ENCODE measurements around the gene NCR3LG1.

NCR3LG1 gene

GRCh38 chr11:17350455-17351171 lies 987 bp upstream of the NCR3LG1 start:
- Histone ChIP-seq H3K27me3 (ENCODE audit: insufficient read depth, low read depth, severe bottlenecking) (peaks cover 10% of the 10 kb centered on the region), H3K9me3 (ENCODE audit: severe bottlenecking) (no peaks in the 10 kb centered on the region), H3K36me3 (no peaks in the 10 kb centered on the region; the same call in 1 of the 2 replicates), H3K27ac (no peak overlapping the region), H3K4me3 (ENCODE audit: low read depth, low read length) (no peak overlapping the region)
- TF ChIP-seq CTCF (IDR thresholded peaks at IDR 0.05; ENCODE audit: low read depth, low read length) = no peak
- no peak for DNase-seq

GRCh38 chr11:17351172-17351509 lies 459 bp upstream of the NCR3LG1 start:
- H3K27me3 ChIP-seq (ENCODE audit: insufficient read depth, low read depth, severe bottlenecking) = peaks cover 10% of the 10 kb centered on the region

GRCh38 chr11:17352950-17353820 lies 1.6 kb downstream of the NCR3LG1 start:
- Histone ChIP-seq H3K4me3 (ENCODE audit: low read depth, low read length) (peak overlapping the region; percentile 67), H3K36me3 (peaks cover 5% of the 10 kb centered on the region; the same call in 1 of the 2 replicates), H3K27ac (peak overlapping the region; percentile 58), H3K9me3 (ENCODE audit: severe bottlenecking) (no peaks in the 10 kb centered on the region), H3K27me3 (ENCODE audit: insufficient read depth, low read depth, severe bottlenecking) (peaks cover 10% of the 10 kb centered on the region)
- peak; percentile 73 for DNase-seq
- 0 out of 2 replicates have a peak, but pooled peaks have one; percentile 7 for TF ChIP-seq CTCF (IDR thresholded peaks at IDR 0.05; ENCODE audit: low read depth, low read length)

More at GRCh38 chr11:17351172-17351509, 459 bp upstream of the NCR3LG1 start:
- Histone ChIP-seq H3K4me3 (ENCODE audit: low read depth, low read length) (peak overlapping the region; percentile 67), H3K27ac (no peak overlapping the region), H3K9me3 (ENCODE audit: severe bottlenecking) (no peaks in the 10 kb centered on the region), H3K36me3 (no peaks in the 10 kb centered on the region; the same call in 1 of the 2 replicates)
- no peak for DNase-seq
- no peak for TF ChIP-seq CTCF (IDR thresholded peaks at IDR 0.05; ENCODE audit: low read depth, low read length)

GRCh38 chr11:17353821-17354600 lies 2.4 kb downstream of the NCR3LG1 start:
- Histone ChIP-seq H3K27ac (peak overlapping the region; percentile 58), H3K27me3 (ENCODE audit: insufficient read depth, low read depth, severe bottlenecking) (peaks cover 10% of the 10 kb centered on the region), H3K4me3 (ENCODE audit: low read depth, low read length) (peak overlapping the region; percentile 67), H3K36me3 (peaks cover 6% of the 10 kb centered on the region; the same call in 1 of the 2 replicates), H3K9me3 (ENCODE audit: severe bottlenecking) (no peaks in the 10 kb centered on the region)
- no peak for TF ChIP-seq CTCF (IDR thresholded peaks at IDR 0.05; ENCODE audit: low read depth, low read length)
- DNase-seq = no peak

GRCh38 chr11:17354601-17354991 lies 3.0 kb downstream of the NCR3LG1 start:
- Histone ChIP-seq H3K4me3 (ENCODE audit: low read depth, low read length) (no peak overlapping the region), H3K36me3 (peaks cover 8% of the 10 kb centered on the region; the same call in 1 of the 2 replicates), H3K9me3 (ENCODE audit: severe bottlenecking) (no peaks in the 10 kb centered on the region), H3K27ac (no peak overlapping the region), H3K27me3 (ENCODE audit: insufficient read depth, low read depth, severe bottlenecking) (peaks cover 10% of the 10 kb centered on the region)
- peak; percentile 75 for DNase-seq
- peak; percentile 50; the same call in 1 of the 2 replicates for TF ChIP-seq CTCF (IDR thresholded peaks at IDR 0.05; ENCODE audit: low read depth, low read length)

Data from WERI-Rb-1 (cell line).